HG03520 (cell line): ENCODE measurements around the gene BLACAT1.
"Not testable (repeated sequence)": the region's sequence is repeated elsewhere in the genome, so short reads cannot be mapped to it uniquely, and the experiment has no call there.

ENCODE experiments used
- ATAC-seq: cut with Tn5 transposase; IDR thresholded peaks from one replicate; pipeline ENCODE4 v1.9.1; 2021; ENCODE audit warnings: mild to moderate bottlenecking, moderate library complexity; ENCODE audit not compliant: unreplicated experiment

The BLACAT1 gene

GRCh38 chr1:205421798-205422197 lies 34.0 kb downstream of the BLACAT1 start, which contains the start of gene LEMD1:
LEMD1 (minus strand) TSS chr1:205422056; CDS start chr1:205420536, 1,520 bp downstream.
- no peak for ATAC-seq

- no peak for ATAC-seq
Observed at GRCh38 chr1:205420938-205421337, 34.9 kb downstream of the BLACAT1 start.

GRCh38 chr1:205417870-205418635 lies 37.8 kb downstream of the BLACAT1 start:
- ATAC-seq: no peak

GRCh38 chr1:205416322-205416721 lies 39.5 kb downstream of the BLACAT1 start:
- no peak for ATAC-seq

- no peak for ATAC-seq
Observed at GRCh38 chr1:205410581-205411298, 45.1 kb downstream of the BLACAT1 start.

- no peak for ATAC-seq
Observed at GRCh38 chr1:205407970-205408369, 47.9 kb downstream of the BLACAT1 start.

- ATAC-seq: not testable (repeated sequence)
Observed at GRCh38 chr1:205406252-205406651, 49.6 kb downstream of the BLACAT1 start.
